ENCODE data around the gene KLF13.

The KLF13 gene

DNA sequence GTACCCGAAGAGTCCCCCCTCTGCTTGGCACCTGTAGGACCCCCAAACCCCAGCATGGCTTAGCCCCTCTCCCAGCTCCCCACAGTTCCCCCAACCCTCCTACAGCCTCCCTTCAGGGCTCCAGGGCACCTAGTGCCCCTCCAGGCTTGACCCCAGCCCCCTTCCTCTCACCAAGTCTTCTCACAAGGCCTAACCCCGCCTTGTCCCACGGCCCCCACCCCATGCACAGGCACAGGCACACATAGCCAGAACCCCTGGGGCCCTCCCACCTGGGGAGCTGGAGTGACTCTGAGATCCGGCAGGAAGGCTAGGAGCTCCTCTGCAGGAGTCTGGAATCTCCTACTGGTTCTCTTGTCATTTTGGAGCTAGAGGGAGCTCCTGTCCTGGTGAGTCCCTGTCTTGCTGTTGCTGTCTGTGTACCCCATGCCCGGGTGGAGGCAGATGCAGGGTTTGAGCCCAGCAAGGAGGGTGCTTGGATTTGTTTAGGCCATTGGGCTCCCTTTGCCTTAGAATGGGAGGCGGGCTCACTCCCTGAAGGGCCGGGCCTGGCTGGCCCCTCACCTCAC, 39.6 kb downstream of the KLF13 start:
- no peak for DNase-seq

DNA sequence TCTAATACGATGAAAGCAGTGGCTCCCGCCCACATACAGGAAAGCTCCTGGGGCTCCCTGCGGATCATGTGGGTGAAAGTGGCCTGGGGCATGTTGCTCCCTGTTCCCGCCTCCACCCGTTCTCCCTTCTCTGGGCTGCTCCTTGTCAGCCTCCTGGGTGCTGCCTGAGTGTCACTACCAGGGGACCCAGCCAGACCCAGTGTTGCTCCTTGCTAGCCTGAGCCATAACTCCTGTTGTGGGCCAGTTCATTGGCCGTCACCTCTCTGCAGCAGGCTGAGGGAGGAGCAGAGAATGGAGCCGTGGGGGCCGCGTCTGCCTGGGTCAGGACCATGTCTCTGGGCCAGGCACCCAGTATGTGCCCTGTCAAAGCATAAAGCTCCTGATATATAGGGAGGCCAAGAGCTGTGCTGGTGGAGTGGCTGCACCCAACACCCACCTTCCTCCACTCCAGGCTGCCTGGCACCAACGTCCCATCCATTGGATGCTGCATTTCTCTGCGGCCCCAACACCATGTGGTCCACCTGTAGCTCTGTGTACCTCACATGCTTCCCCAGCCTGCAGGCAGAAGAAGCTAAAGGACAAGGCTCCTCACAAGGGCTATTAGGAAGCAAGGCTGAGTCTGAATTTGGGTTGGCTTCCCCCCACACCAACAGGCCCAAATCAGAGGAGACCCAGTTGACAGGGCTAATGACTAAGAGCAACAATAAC, 40.5 kb downstream of the KLF13 start:
- DNase-seq, result no peak

DNA sequence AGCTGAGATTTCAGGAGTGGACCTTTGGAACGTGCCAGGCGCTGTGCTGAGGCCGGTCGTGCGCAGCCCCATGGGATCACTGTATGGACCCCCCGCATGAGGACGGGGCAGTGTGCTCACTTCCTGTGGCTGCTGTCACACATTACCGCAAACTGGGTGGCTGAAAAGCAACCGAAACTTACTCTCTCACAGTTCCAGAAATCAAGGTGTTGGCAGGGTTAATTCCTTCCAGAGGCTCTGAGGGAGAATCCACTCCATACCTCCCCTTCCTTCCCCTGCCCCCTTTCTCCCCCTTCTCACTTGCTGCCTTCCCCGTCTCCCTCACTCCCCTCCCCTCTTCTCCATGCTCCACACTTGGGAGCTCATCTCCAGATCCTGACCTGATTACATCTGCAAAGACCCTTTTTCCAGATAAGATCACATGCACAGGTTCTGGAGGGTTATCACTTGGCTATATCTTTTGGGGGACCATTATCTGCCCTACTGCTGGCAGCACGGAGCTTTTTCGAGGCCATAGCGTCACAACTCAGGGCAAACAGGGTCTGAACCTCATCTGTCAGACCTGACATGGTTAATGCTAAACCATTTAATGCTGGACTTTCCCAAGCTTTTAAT, 41.2 kb downstream of the KLF13 start:
- DNase-seq, result no peak

DNA sequence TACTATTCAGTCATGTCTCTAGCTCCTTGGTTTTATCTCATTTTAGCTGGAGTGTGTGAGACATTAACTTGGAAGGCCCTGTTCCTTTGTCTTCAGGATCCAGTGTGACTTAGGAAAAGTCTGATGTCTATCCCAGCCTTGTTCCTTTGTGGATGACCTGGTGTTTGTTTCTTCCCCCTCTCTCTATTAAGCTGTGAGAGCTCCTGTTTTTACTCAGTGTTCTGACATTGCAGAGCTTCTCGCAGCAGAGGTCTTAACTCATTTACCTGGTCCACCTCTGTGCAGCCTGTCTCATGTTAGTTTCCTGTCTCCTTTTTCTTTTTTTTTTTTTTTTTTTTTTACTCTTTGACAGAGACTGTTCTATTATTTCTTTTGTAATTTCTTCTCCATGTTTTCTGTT, 43.1 kb downstream of the KLF13 start:
- no peak for DNase-seq

DNA sequence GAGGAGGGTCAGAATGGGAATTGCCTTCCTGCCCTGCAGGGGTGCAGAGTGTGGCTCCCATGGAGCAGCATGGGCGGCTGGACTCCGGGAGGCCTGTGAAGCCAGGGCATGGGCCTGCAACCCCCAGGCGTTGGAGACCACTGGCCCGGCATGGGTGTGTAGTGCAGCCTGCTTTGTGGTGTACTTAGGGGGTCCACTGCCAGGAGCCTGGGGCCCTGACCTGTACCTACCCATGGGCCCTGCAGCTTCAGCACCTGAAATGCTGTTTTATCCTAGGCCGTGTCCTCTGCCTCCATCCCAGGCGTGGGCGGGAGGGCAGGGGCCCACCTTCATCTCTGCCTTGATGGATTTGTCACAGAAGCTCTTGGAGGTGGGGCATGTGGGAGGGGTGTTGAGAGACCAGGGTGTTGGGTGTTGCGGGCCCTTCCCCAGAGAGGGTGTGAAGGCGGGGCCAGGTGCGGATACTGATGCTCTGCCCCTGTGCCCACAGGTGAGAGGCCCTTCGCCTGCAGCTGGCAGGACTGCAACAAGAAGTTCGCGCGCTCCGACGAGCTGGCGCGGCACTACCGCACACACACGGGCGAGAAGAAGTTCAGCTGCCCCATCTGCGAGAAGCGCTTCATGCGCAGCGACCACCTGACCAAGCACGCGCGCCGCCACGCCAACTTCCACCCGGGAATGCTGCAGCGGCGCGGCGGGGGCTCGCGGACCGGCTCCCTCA, 45.0 kb downstream of the KLF13 start:
- DNase-seq, result no peak

DNA sequence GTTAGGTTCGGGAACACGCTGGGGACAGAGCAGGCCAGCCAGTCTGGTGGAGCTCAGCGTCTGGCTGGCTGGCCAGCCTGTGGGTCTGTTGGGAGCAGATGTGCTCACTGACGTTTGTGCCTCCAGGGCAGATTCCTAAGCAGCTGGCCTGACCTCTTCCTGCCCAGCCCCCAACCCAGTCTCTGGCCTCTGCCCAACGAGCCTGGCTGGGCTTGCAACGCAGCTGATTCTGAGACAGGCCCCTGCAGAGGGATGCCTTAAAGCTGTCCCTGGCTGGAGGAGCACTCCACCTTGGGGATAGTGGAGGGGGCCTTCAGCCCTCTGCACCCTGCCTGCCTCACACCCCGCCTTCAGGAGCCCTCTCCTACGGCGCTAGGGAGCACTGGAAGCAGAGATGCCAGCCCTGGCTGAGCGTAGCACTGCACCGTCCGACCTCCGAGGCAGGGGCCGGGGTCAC, 46.0 kb downstream of the KLF13 start:
- DNase-seq, result no peak

DNA sequence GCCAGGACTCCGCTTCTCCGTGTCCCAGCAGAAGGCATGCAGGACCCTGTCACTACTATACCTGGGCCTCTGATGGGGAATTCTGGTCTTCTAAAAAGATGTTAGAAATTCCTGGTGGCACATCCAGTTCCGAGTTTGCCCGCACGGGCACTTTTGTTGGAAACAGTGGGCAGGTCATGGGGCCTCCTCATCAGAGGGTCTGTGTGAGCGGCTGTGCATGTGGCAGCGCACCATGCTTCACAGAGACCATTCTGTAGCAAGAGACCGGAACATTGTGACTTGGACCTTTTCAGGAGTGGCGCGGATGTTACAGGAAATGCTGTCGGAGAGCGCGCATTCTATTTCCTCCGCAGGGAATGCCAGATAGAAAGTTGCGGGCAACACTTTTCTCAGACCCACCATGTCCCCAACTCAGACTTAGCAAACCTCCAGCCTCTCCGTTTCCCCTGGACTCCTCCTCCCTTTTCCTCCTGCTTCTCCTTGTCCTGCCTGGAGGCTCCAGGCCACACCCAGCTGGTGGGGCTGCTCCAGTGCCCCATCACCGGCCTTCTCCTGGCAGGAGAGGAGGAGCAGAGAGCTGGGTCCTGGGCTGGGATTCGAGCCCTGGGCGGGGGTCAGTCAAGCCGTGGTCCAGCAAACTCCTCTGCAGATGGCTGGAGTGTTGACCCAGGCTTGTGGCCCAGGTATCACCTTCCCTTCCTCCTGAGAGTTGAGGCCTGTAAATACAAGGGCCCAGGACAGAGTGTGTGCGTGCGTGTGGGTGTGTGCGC, 46.6 kb downstream of the KLF13 start:
- DNase-seq, result no peak

DNA sequence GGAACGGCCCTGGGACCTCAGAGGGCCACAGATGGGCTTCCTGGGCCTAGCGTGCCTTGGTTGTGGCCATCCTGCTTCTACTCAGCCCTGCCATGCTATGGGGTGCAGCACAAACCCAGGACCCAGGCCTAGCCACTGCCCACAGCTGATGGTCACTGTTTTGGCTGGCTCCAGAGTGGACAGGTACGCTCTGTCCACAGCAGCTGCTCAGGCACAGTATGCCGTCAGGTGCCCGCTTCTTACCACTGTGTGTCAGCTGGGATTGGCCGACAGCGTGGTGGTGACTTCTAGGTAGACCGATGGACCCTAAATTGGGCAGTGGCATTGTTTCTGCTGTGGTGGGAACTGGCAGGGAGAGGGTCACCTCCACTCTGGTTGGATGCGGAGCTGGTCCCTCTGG, 47.3 kb downstream of the KLF13 start:
- DNase-seq, result no peak

DNA sequence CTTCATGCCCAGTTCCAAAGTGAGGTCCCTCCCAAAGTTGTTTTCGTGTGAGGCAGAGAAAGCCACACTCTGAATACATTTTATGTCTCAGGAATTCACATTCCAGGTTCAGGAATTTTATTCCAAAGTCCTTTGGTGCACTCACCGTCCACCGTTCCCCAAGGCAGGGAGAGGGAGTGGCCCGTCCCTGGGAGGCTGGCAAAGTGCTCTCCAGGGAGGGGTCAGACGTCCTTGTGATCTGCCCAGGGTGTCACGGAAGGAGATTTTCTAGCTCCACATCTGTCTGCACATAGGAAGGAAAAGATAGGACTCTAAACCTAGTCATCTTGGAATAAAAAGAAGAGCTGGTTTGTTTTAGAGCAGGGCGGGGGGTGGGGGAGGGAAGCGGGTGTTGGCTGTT, 47.9 kb downstream of the KLF13 start:
- DNase-seq, result no peak

DNA sequence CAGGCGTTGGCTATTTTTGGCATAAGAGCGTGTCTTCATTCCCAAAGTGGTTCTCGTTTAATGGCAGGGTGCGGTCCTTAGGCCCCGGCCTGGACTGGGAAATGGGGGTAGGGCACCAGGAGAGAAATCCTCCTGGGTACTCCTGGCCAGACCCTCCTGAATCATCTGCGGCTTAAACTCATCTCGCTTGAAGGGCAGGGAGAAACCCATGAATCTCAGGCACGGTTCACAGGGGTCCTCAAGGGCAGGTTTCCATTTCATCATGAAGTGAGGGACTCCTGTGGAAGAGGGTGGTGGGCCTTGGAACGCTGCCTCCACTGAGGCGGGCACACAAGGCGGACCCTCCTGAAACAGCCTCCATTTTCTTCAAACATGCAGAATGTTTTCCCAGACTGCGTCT, 48.4 kb downstream of the KLF13 start:
- no peak for DNase-seq

DNA sequence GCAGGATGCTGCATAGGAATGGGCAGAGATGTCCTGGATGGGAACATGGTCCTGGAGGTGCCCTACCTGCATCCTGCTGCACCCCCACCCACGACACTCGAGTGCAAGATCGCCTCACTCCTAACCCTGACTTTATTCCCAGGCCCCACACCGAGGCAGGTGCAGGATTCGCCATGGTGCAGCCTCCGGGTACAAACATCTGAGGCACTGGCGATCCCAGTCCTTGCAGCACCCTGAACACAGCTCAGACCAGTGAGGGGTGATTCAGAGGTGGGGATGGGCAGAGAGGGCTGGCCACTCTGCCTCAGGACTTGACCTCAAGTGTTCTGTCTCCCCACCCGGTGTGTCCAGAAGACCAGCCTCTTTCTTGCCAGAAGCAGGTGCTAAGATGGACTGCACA, 49.1 kb downstream of the KLF13 start:
- DNase-seq, result no peak

DNA sequence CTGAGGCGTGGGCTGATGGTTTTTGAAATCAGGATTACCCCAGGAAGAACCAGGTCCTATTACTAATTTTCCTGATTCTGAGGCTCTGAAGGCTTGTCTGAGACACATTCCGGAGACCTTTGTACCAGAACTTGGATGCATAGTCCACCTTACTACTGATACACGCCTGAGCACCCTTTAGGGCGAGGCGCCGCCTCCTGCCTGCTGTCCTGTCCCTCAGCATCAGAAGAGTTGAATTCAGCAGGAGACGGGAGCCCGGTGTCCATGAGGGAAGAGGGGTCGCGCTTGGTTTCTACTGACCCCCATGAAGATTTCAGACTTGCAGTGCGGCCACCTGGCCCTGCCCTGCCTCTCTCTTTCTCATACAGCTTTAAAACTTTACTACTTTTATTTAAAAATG, 49.9 kb downstream of the KLF13 start:
- DNase-seq, result no peak

DNA sequence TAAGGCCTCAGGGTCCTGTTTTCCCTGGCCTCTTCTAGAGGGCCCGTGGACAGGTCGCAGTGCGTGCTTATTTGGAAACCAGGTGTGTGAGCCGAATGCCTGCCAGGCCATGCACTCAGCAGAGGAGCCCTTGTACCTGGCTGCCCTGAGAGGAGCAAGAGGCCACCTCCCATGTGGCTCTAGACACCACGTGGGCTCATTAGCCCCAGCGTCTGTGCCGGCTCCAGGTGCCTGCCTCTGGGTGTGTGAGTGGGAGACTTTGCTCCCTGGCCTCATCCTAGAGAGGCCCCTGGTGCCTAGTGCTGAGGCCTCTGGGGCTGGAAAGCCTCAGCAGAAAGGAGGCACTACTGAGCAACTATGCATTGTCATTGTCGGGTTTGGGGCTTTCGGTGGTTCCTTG, 50.4 kb downstream of the KLF13 start:
- DNase-seq, result no peak

DNA sequence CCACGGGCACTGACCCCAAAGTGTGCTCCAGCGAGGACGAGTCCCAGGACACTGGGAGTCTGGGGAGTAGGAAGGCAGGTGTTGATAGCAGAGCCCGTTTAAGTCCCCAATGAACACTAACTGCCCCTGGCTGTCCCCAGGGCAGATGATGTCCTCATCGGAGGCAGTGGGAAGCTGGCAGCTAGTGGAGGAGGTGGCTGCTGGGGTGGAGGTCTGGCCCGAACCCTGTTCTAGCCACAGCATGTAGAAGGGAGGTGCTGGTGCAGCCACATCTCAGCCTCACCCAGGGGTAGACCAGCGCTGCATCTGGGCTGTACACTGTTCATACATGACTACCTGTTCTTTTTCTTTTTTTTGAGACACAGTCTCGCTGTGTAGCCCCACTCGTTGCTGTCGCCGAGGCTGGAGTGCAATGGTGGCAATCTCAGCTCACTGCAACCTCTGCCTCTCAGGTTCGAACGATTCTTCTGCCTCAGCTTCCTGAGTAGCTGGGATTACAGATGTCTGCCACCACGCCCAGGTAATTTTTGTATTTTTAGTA, 51.8 kb downstream of the KLF13 start:
- DNase-seq, result no peak

DNA sequence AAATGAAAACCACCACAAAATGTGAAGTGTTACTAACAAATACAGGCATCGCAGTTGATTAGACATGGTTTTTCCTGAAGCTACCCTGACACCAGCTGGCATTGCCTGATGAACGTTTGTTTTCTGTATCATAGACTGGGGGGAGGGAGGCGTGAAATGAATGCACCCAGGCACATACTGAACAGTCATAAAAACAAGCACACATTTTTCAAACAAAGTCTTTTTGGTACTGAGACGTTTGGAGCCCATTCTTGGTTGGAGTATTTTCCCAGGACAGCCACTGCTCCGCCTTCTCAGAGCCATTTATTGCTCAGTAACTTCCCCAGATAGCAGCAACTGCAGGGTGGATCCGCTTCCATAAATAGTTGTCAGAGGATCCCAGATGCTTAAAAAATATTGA, 52.4 kb downstream of the KLF13 start:
- DNase-seq, result no peak

DNA sequence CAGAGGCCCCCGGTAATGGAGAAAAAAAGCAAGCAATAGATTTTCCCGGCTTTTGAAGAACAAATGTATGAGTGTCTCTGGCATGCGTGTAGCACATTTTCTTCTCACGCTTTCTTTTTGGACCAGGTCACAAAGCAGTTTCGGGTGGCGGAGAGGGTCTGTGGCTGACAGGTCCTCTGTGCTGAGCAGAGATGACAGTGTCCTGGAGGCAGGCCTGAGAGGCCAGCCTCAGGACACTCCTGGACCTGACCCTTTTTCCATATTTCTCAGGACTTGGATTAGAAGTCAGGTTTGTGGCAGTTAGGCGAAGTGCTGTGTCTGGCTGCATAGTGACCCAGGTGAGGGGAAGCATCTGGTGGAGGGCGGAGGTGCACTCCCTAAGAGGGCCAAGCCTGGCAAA, 52.9 kb downstream of the KLF13 start:
- no peak for DNase-seq

DNA sequence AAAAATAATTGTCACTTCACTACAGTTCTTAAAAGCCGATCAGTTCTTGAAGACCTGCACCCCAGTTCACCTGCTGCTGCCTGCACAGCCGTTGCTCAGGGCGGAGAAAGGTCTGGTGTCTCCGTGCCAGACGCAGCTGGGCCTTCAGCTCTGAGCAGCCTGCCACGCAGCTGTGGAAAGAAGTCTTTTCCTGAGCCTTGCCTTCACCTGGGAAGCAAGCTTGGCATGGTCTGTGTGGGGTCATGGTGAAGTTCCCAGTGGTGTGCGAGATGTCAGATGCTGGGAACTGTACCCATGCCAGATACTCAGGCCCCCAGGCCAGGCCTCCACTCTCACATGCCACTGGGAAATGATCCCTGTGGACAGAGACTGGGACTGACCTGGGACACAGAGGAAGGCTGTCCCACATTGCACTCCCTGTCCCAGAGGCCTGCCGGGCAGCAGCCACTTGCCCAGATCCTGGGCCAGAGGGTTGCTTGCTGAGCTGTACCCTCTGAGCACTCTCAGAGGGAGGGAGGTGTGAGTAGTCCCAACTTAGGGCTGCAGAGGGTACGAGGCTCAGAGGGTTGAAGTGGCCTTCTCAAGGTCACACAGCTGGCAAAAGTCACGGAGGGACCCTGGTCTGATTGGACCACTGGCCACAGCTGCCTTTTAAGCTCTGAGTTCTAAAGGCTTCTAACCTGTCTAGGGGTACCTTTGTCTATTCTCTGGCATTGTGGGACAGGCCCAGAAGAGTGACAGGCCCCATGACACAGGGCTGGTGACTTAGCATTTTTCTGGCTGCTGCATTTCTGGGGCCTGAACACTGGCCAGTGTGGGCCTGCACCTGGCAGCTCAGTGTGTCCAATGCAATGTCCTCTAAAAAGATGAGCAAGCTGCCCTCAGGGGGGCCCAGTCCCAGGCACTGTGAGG, 55.4 kb downstream of the KLF13 start:
- DNase-seq, result no peak

DNA sequence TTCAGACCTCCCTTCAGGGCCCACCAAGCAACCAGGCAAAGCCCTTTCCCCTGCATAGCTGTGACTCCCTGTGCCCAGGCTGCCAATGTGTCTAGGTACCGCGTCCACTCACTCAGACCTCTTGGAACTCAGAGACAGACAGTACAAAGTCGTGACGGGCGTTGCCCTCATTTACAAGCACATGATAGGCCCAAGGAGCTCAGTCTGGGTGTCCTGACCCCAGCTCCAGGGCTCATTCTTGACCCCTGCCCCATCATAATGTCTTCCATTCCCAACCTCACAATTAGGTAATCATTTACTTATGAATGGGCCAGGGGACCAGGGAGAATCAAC, 56.0 kb downstream of the KLF13 start:
- DNase-seq, result no peak

DNA sequence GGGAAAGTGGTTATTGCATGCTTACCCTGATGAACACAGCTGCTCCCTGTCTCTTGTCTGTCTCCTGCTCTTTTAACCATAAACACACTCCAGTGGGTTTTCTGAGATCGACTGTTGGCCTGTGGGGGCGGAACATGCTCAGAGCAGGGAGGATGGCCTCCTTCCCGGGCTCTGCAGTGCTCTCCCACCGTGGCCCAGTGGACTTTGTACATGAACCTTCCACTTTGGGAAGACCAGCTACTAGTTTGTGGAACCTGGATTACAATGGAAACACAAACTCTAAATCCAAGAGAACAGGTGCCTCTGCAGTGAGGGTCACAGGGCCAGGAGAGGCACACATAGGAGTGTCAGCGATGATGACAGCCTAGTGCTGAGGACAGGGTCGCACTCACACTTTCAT, 56.5 kb downstream of the KLF13 start:
- no peak for DNase-seq

DNA sequence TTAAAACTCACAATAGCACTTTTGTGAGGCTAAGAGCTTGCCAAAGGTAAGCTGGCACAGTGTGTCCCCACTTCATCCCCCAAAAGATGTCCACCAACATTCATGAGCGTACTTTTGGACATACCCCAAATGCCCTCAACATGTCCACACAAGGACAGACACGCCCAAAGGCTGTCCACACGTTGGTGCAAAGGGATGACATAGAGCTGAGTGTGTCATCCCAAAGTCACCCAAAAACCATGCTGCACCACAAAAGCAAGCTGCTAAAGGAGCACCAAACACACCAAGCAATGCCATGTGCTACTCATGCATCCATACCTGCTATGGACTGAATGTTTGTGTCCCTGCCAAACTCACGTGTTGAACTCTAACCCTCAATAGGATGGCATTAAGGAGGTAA, 57.9 kb downstream of the KLF13 start:
- no peak for DNase-seq

DNA sequence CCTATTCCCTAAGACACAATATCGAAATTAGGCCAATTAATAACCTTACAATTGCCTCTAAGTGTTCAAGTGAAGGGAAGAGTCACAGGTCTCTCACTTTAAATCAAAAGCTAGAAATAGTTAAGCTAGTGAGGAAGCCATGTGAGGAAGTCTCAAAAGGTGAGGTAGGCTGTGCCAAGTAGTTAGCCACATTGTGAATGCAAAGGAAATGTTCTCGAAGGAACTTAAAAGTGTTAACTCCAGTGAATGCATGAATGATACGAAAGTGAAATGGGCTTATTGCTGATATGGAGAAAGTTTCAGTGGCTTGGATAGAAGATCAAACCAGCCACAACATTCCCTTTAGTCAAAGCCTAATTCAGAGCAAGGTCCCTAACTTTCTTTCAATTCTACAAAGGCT, 59.1 kb downstream of the KLF13 start:
- no peak for DNase-seq

DNA sequence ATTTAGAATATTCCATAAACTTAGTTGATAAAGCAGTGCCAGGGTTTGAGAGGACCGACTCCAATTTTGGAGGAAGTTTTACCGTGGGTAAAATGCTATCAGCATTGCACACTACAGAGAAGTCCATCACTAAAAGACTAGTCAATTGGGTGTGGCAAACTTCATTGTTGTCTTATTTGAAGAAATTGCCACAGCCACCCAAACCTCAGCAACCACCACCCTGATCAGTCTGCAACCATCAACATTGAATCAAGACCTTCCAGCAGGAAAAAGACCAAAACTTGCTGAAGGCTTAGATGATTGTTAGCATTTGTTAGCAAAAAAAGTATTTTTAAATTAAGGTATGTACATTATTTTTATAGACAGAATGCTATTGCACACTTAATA, 60.5 kb downstream of the KLF13 start:
- DNase-seq, result no peak

Data from AML-193 (cell line).